Measurements from ENCODE around the gene NID2.

Gene NID2

GRCh38 chr14:52063052-52063462, 5.8 kb downstream of the NID2 start:
- no peak for TF ChIP-seq CTCF (IDR thresholded peaks at IDR 0.05; ENCODE audit: insufficient read depth, missing control alignments)
- DNase-seq (ENCODE audit: insufficient read length, low spot score) (no peak), FAIRE-seq (no peak)

- FAIRE-seq: no peak
- TF ChIP-seq CTCF (IDR thresholded peaks at IDR 0.05; ENCODE audit: insufficient read depth, missing control alignments): no peak
- no peak for DNase-seq (ENCODE audit: insufficient read length, low spot score)
Measured at GRCh38 chr14:52061890-52062289, 7.0 kb downstream of the NID2 start.

GRCh38 chr14:52061390-52061789, 7.5 kb downstream of the NID2 start:
- TF ChIP-seq CTCF (IDR thresholded peaks at IDR 0.05; ENCODE audit: insufficient read depth, missing control alignments): no peak
- FAIRE-seq (no peak), DNase-seq (ENCODE audit: insufficient read length, low spot score) (no peak)

GRCh38 chr14:52060080-52060479, 8.8 kb downstream of the NID2 start:
- DNase-seq (ENCODE audit: insufficient read length, low spot score): no peak
- no peak for TF ChIP-seq CTCF (IDR thresholded peaks at IDR 0.05; ENCODE audit: insufficient read depth, missing control alignments)
- no peak for FAIRE-seq

- TF ChIP-seq CTCF (IDR thresholded peaks at IDR 0.05; ENCODE audit: insufficient read depth, missing control alignments): no peak
- FAIRE-seq (no peak), DNase-seq (ENCODE audit: insufficient read length, low spot score) (no peak)
Measured at GRCh38 chr14:52059649-52060048, 9.2 kb downstream of the NID2 start.

GRCh38 chr14:52058341-52058740, 10.5 kb downstream of the NID2 start:
- DNase-seq (ENCODE audit: insufficient read length, low spot score): no peak
- no peak for FAIRE-seq
- no peak for TF ChIP-seq CTCF (IDR thresholded peaks at IDR 0.05; ENCODE audit: insufficient read depth, missing control alignments)

- DNase-seq (ENCODE audit: insufficient read length, low spot score) (no peak), FAIRE-seq (no peak)
- TF ChIP-seq CTCF (IDR thresholded peaks at IDR 0.05; ENCODE audit: insufficient read depth, missing control alignments): no peak
Measured at GRCh38 chr14:52055167-52055566, 13.7 kb downstream of the NID2 start.

All from D721Med (cell line).